PC-3 (cell line): ENCODE results near the gene MXD1. TPM values are rescaled to one million over a fixed set of nuclear protein-coding genes. Genes with fewer than 3 reads are reported as not detected.

Experiments
- ATAC-seq: fragments of 200-7000 bp; cut with Tn5 transposase; 2 replicates; pipeline ENCODE4 v1.9.1; 2020; ENCODE audit warnings: mild to moderate bottlenecking, moderate library complexity
- BruUV-seq: library from RNA; stranded (reverse); fragments of 400-500 nt; replicated peaks from 2 replicates; lab custom pipeline; 2021; lab: Mats Ljungman, UMichigan
- CTCF ChIA-PET: fragments of 300-600 bp; sonication (Branson Sonifier 250); formaldehyde crosslinking; loops from one replicate; lab custom pipeline; 2022; ENCODE audit warnings: antibody characterized with exemption; lab: Charles Lee
- POLR2A ChIA-PET: fragments of 300-600 bp; sonication (Branson Sonifier 250); formaldehyde crosslinking; loops from one replicate; lab custom pipeline; 2022; ENCODE audit warnings: antibody characterized with exemption; ENCODE audit not compliant: unreplicated experiment; lab: Charles Lee
- DNase-seq: peaks from one replicate; pipeline ENCODE4 v3.0.0-alpha.2; 2015
- H2AFZ ChIP-seq: fragments of 300-600 bp; sonication (generic); 2 replicates; pipeline ENCODE4 v1.6.0; 2016; ENCODE audit warnings: antibody characterized with exemption, low read length
- H3F3A ChIP-seq: fragments of 300-600 bp; sonication (generic); one replicate; pipeline ENCODE4 v1.6.0; 2017; ENCODE audit warnings: antibody characterized with exemption, low read length, control low read depth, mild to moderate bottlenecking; ENCODE audit not compliant: unreplicated experiment
- H3K27ac ChIP-seq: fragments of 300-600 bp; sonication (generic); 2 replicates; pipeline ENCODE4 v1.5.1; 2016; ENCODE audit warnings: mild to moderate bottlenecking, low read length
- H3K27me3 ChIP-seq: fragments of 300-600 bp; sonication (generic); 2 replicates; pipeline ENCODE4 v1.6.1; 2016; ENCODE audit warnings: low read length, mixed read lengths
- H3K36me3 ChIP-seq: fragments of 300-600 bp; sonication (generic); 2 replicates; pipeline ENCODE4 v1.6.1; 2016; ENCODE audit warnings: low read depth, mixed run types, low read length, mixed read lengths
- H3K4me1 ChIP-seq: fragments of 300-600 bp; sonication (generic); 2 replicates; pipeline ENCODE4 v1.5.1; 2016; ENCODE audit warnings: low read length; ENCODE audit not compliant: insufficient read depth
- H3K4me2 ChIP-seq: fragments of 300-600 bp; sonication (generic); 2 replicates; pipeline ENCODE4 v1.6.0; 2016; ENCODE audit warnings: low read length
- H3K4me3 ChIP-seq: fragments of 300-600 bp; sonication (generic); 2 replicates; pipeline ENCODE4 v1.5.1; 2016; ENCODE audit warnings: mild to moderate bottlenecking, low read length, mixed read lengths
- H3K79me2 ChIP-seq: fragments of 300-600 bp; sonication (generic); 2 replicates; pipeline ENCODE4 v1.6.1; 2017; ENCODE audit warnings: low read length, mixed read lengths
- H3K9ac ChIP-seq: fragments of 300-600 bp; sonication (generic); 2 replicates; pipeline ENCODE4 v1.6.0; 2016; ENCODE audit warnings: mild to moderate bottlenecking, low read length
- H3K9me2 ChIP-seq: fragments of 300-600 bp; sonication (generic); replicated peaks from 2 replicates; pipeline ENCODE4 v1.6.1; 2016; ENCODE audit warnings: mixed run types, low read length, mixed read lengths
- H3K9me3 ChIP-seq: fragments of 300-600 bp; sonication (generic); 2 replicates; pipeline ENCODE4 v1.6.1; 2016; ENCODE audit warnings: low read length, mixed read lengths
- H4K20me1 ChIP-seq: fragments of 300-600 bp; sonication (generic); 2 replicates; pipeline ENCODE4 v1.6.1; 2016; ENCODE audit warnings: low read length, mixed read lengths
- CTCF ChIP-seq: fragments of 300-600 bp; sonication (generic); conservative IDR thresholded peaks from 2 replicates; pipeline ENCODE4 v1.5.1; 2017; ENCODE audit warnings: antibody characterized with exemption, low read depth, mild to moderate bottlenecking, low read length
- EZH2 ChIP-seq: fragments of 300-600 bp; sonication (generic); IDR thresholded peaks from one replicate; pipeline ENCODE4 v1.6.1; 2017; ENCODE audit warnings: antibody characterized with exemption, mild to moderate bottlenecking, low read length; ENCODE audit not compliant: unreplicated experiment
- EZH2phosphoT487 ChIP-seq: fragments of 300-600 bp; sonication (generic); IDR thresholded peaks from 2 replicates; pipeline ENCODE4 v1.6.1; 2018; ENCODE audit warnings: mild to moderate bottlenecking, antibody characterized with exemption, low read length, borderline replicate concordance
- intact Hi-C: fragments of 100-400 bp; cut with micrococcal nuclease; formaldehyde crosslinking; loops from 2 replicates; pipeline ENCODE4 v1.9.0; 2023
- total RNA-seq: library from RNA; depleted of rRNA; stranded (reverse); fragments of >200 nt; gene quantifications from 2 replicates; pipeline ENCODE4 v1.2.3, GENCODE V29; 2014

Gene MXD1
- total RNA-seq, 1 experiment from 2014 or later = 6.8 TPM

- Histone ChIP-seq H3K9me3 (no peaks in the 10 kb centered on the region), H3K4me2 (no peak overlapping the region), H4K20me1 (no peaks in the 10 kb centered on the region), H3K27me3 (no peaks in the 10 kb centered on the region), H3K9ac (no peak overlapping the region), H3K9me2 (no peaks in the 10 kb centered on the region), H3K4me1 (no peaks in the 10 kb centered on the region), H3K4me3 (no peak overlapping the region), H2AFZ (no peak overlapping the region), H3K36me3 (no peaks in the 10 kb centered on the region), H3K79me2 (no peaks in the 10 kb centered on the region), H3K27ac (no peak overlapping the region), H3F3A (no peaks in the 10 kb centered on the region)
- ChIA-PET CTCF (no interaction called here), POLR2A (no interaction called here)
- intact Hi-C loops = no loop called here
- ATAC-seq (no peak), DNase-seq (no peak)
- TF ChIP-seq EZH2 (no peak), EZH2phosphoT487 (no peak), CTCF (no peak)
- BruUV-seq = no TSS peak
Measured at GRCh38 chr2:69957965-69958364, 43.1 kb downstream of the MXD1 start.

- no peaks in the 10 kb centered on the region for H3K36me3 ChIP-seq
- no TSS peak for BruUV-seq
- H3K4me3 ChIP-seq = no peak overlapping the region
- no peaks in the 10 kb centered on the region for H3K27me3 ChIP-seq
- H4K20me1 ChIP-seq = no peaks in the 10 kb centered on the region
- H3K27ac ChIP-seq = no peak overlapping the region
- no peak overlapping the region for H3K4me2 ChIP-seq
- no peaks in the 10 kb centered on the region for H3K9me2 ChIP-seq
- no peak overlapping the region for H3K9ac ChIP-seq
- CTCF ChIA-PET = no interaction called here
- no peaks in the 10 kb centered on the region for H3K79me2 ChIP-seq
- H3K4me1 ChIP-seq = no peaks in the 10 kb centered on the region
- intact Hi-C loops = no loop called here
- POLR2A ChIA-PET = no interaction called here
- ATAC-seq = no peak
- DNase-seq = no peak
- no peak for TF ChIP-seq EZH2
- TF ChIP-seq EZH2phosphoT487 = no peak
- no peak for TF ChIP-seq CTCF
- H3K9me3 ChIP-seq = no peaks in the 10 kb centered on the region
- H3F3A ChIP-seq = no peaks in the 10 kb centered on the region
- H2AFZ ChIP-seq = no peak overlapping the region
Measured at GRCh38 chr2:69958480-69958879, 43.6 kb downstream of the MXD1 start.

GRCh38 chr2:69959425-69959824 is 44.5 kb downstream of the MXD1 start:
- no peaks in the 10 kb centered on the region for H3K79me2 ChIP-seq
- no peaks in the 10 kb centered on the region for H3K4me1 ChIP-seq
- POLR2A ChIA-PET = no interaction called here
- H3K4me3 ChIP-seq = no peak overlapping the region
- H3K4me2 ChIP-seq = no peak overlapping the region
- H3K9me2 ChIP-seq = no peaks in the 10 kb centered on the region
- no peaks in the 10 kb centered on the region for H3K27me3 ChIP-seq
- no peak overlapping the region for H3K9ac ChIP-seq
- H4K20me1 ChIP-seq = no peaks in the 10 kb centered on the region
- H3K36me3 ChIP-seq = no peaks in the 10 kb centered on the region
- BruUV-seq = no TSS peak
- intact Hi-C loops = no loop called here
- H3F3A ChIP-seq = no peaks in the 10 kb centered on the region
- ATAC-seq (no peak), DNase-seq (no peak)
- H2AFZ ChIP-seq = no peak overlapping the region
- CTCF ChIA-PET = no interaction called here
- no peaks in the 10 kb centered on the region for H3K9me3 ChIP-seq
- H3K27ac ChIP-seq = no peak overlapping the region
- no peak for TF ChIP-seq EZH2
- TF ChIP-seq CTCF = no peak
- TF ChIP-seq EZH2phosphoT487 = no peak
